ENCODE results near the gene KLB. TPM values are rescaled to one million over a fixed set of nuclear protein-coding genes. Genes with fewer than 3 reads are reported as not detected.

Gene KLB
- total RNA-seq, 4 donors from 2014 or later, result 0.34 to 0.76 (median 0.68) TPM

- Histone ChIP-seq H3K9me3 (no peaks in the 10 kb centered on the region), H3K27ac (no peak overlapping the region), H3K4me3 (no peak overlapping the region), H3K4me1 (no peaks in the 10 kb centered on the region), H3K27me3 (no peaks in the 10 kb centered on the region), H3K36me3 (peaks cover 7% of the 10 kb centered on the region)
- DNase-seq (ENCODE audit: low spot score in 2 of 2), result no peak
- TF ChIP-seq POLR2A (IDR thresholded peaks at IDR 0.05), result no peak
- no peak for TF ChIP-seq EP300 (IDR thresholded peaks at IDR 0.05)
- TF ChIP-seq CTCF (IDR thresholded peaks at IDR 0.05), result no peak
- no peak for TF ChIP-seq POLR2AphosphoS5 (IDR thresholded peaks at IDR 0.05)
- 71% methylated on average over 1 of the region's 1 CpG for WGBS
Measured at GRCh38 chr4:39494354-39494753, 87.6 kb downstream of the KLB start.

GRCh38 chr4:39495446-39496213, 88.9 kb downstream of the KLB start:
- Histone ChIP-seq H3K4me3 (no peak overlapping the region), H3K36me3 (peaks cover 13% of the 10 kb centered on the region), H3K9me3 (no peaks in the 10 kb centered on the region), H3K27me3 (no peaks in the 10 kb centered on the region), H3K4me1 (no peaks in the 10 kb centered on the region), H3K27ac (no peak overlapping the region)
- no peak for DNase-seq (ENCODE audit: low spot score in 2 of 2)
- WGBS, result 56% methylated on average over 4 of the region's 4 CpGs
- no peak for TF ChIP-seq EP300 (IDR thresholded peaks at IDR 0.05)
- no peak for TF ChIP-seq POLR2A (IDR thresholded peaks at IDR 0.05)
- TF ChIP-seq CTCF (IDR thresholded peaks at IDR 0.05), result no peak
- TF ChIP-seq POLR2AphosphoS5 (IDR thresholded peaks at IDR 0.05), result no peak

- Histone ChIP-seq H3K4me3 (no peak overlapping the region), H3K4me1 (no peaks in the 10 kb centered on the region), H3K9me3 (no peaks in the 10 kb centered on the region), H3K27ac (no peak overlapping the region), H3K27me3 (no peaks in the 10 kb centered on the region), H3K36me3 (peaks cover 33% of the 10 kb centered on the region)
- 98% methylated on average over 1 of the region's 1 CpG for WGBS
- TF ChIP-seq POLR2AphosphoS5 (IDR thresholded peaks at IDR 0.05) (no peak), CTCF (IDR thresholded peaks at IDR 0.05) (no peak), POLR2A (IDR thresholded peaks at IDR 0.05) (no peak)
- no peak for DNase-seq (ENCODE audit: low spot score in 2 of 2)
Measured at GRCh38 chr4:39497909-39498726, 91.4 kb downstream of the KLB start.

GRCh38 chr4:39498727-39499020, 91.9 kb downstream of the KLB start:
- Histone ChIP-seq H3K27ac (no peak overlapping the region), H3K36me3 (peaks cover 39% of the 10 kb centered on the region), H3K4me1 (no peaks in the 10 kb centered on the region), H3K4me3 (no peak overlapping the region), H3K27me3 (no peaks in the 10 kb centered on the region), H3K9me3 (no peaks in the 10 kb centered on the region)
- TF ChIP-seq POLR2A (IDR thresholded peaks at IDR 0.05) (no peak), CTCF (IDR thresholded peaks at IDR 0.05) (no peak), POLR2AphosphoS5 (IDR thresholded peaks at IDR 0.05) (no peak), EP300 (IDR thresholded peaks at IDR 0.05) (no peak)
- no peak for DNase-seq (ENCODE audit: low spot score in 2 of 2)

Other genes with a start within 250 kb of the KLB start
- gene WDR19, start 224.4 kb upstream of the KLB start, total RNA-seq, result 100 to 1,000 TPM in 1 of 4 donors, 10 to 100 TPM in 3; 24.4 to 111 (median 25.2) TPM
- gene RFC1, start 40.6 kb upstream of the KLB start, total RNA-seq, result 10 to 100 TPM; 24.9 to 40.1 (median 27.0) TPM
- gene RPL9, start 52.0 kb downstream of the KLB start, total RNA-seq, result 1,000 to 10,000 TPM; 1,970 to 4,157 (median 3,139) TPM
- 10 to 100 TPM in 3 of 4 donors, 1 to 10 TPM in 1; 8.9 to 21.4 (median 19.0) TPM for gene LIAS, start 52.1 kb downstream of the KLB start, total RNA-seq
- gene UGDH, start 120.5 kb downstream of the KLB start, total RNA-seq, result 10 to 100 TPM; 20.6 to 28.7 (median 24.3) TPM
- gene SMIM14, start 231.9 kb downstream of the KLB start, total RNA-seq, result 10 to 100 TPM; 20.8 to 65.0 (median 48.9) TPM

Data from suprapubic skin (tissue), 4 donors.